Measurements from ENCODE around the gene GLB1L.

GLB1L gene

GRCh38 chr2:219250049-219250781, 5.0 kb upstream of the GLB1L start:
- Mint-ChIP-seq H3K4me1 (peaks cover 75% of the 10 kb centered on the region), H3K27me3 (no peaks in the 10 kb centered on the region), H3K9me3 (no peaks in the 10 kb centered on the region), H3K27ac (peak overlapping the region; percentile 89), H3K4me3 (peak overlapping the region; percentile 77), H3K36me3 (peaks cover 54% of the 10 kb centered on the region)
- no peak for ATAC-seq

- ATAC-seq, result peak; percentile 31
- H3K4me1 Mint-ChIP-seq, result peaks cover 75% of the 10 kb centered on the region
- peak overlapping the region; percentile 89 for H3K27ac Mint-ChIP-seq
- H3K4me3 Mint-ChIP-seq, result peak overlapping the region; percentile 77
- no peaks in the 10 kb centered on the region for H3K9me3 Mint-ChIP-seq
- peaks cover 54% of the 10 kb centered on the region for H3K36me3 Mint-ChIP-seq
- no peaks in the 10 kb centered on the region for H3K27me3 Mint-ChIP-seq
These were observed 4.1 kb upstream of the GLB1L start for GRCh38 chr2:219249203-219249980.

GRCh38 chr2:219248845-219249202, 3.6 kb upstream of the GLB1L start:
- Mint-ChIP-seq H3K27me3 (no peaks in the 10 kb centered on the region), H3K27ac (peak overlapping the region; percentile 89), H3K9me3 (no peaks in the 10 kb centered on the region), H3K36me3 (peaks cover 54% of the 10 kb centered on the region), H3K4me1 (peaks cover 75% of the 10 kb centered on the region), H3K4me3 (peak overlapping the region; percentile 77)
- no peak for ATAC-seq

GRCh38 chr2:219247678-219248642, 2.7 kb upstream of the GLB1L start:
- H3K27ac Mint-ChIP-seq, result peak overlapping the region; percentile 89
- peak overlapping the region; percentile 58 for H3K4me3 Mint-ChIP-seq
- H3K4me1 Mint-ChIP-seq, result peaks cover 72% of the 10 kb centered on the region

GRCh38 chr2:219246559-219246958, 1.3 kb upstream of the GLB1L start:
- Mint-ChIP-seq H3K9me3 (no peaks in the 10 kb centered on the region), H3K36me3 (peaks cover 38% of the 10 kb centered on the region), H3K4me3 (peak overlapping the region; percentile 58), H3K4me1 (peaks cover 58% of the 10 kb centered on the region), H3K27me3 (no peaks in the 10 kb centered on the region), H3K27ac (peak overlapping the region; percentile 89)
- ATAC-seq, result no peak

More at GRCh38 chr2:219247678-219248642, 2.7 kb upstream of the GLB1L start:
- peaks cover 49% of the 10 kb centered on the region for H3K36me3 Mint-ChIP-seq
- no peaks in the 10 kb centered on the region for H3K9me3 Mint-ChIP-seq
- ATAC-seq, result peak; percentile 68
- H3K27me3 Mint-ChIP-seq, result no peaks in the 10 kb centered on the region

GRCh38 chr2:219245899-219246230, 621 bp upstream of the GLB1L start:
- Mint-ChIP-seq H3K27me3 (no peaks in the 10 kb centered on the region), H3K9me3 (no peaks in the 10 kb centered on the region), H3K36me3 (peaks cover 31% of the 10 kb centered on the region), H3K27ac (peak overlapping the region; percentile 89), H3K4me3 (peak overlapping the region; percentile 90), H3K4me1 (peaks cover 51% of the 10 kb centered on the region)
- ATAC-seq, result no peak

GRCh38 chr2:219244789-219245147, 476 bp downstream of the GLB1L start:
- no peaks in the 10 kb centered on the region for H3K9me3 Mint-ChIP-seq
- peaks cover 21% of the 10 kb centered on the region for H3K36me3 Mint-ChIP-seq
- no peak for ATAC-seq
- peak overlapping the region; percentile 90 for H3K4me3 Mint-ChIP-seq
- no peaks in the 10 kb centered on the region for H3K27me3 Mint-ChIP-seq
- H3K27ac Mint-ChIP-seq, result peak overlapping the region; percentile 89
- peaks cover 40% of the 10 kb centered on the region for H3K4me1 Mint-ChIP-seq

GRCh38 chr2:219243291-219243761, 1.9 kb downstream of the GLB1L start:
- H3K27ac Mint-ChIP-seq, result no peak overlapping the region
- H3K4me3 Mint-ChIP-seq, result peak overlapping the region; percentile 47
- peaks cover 26% of the 10 kb centered on the region for H3K4me1 Mint-ChIP-seq
- no peaks in the 10 kb centered on the region for H3K9me3 Mint-ChIP-seq
- no peak for ATAC-seq
- peaks cover 13% of the 10 kb centered on the region for H3K36me3 Mint-ChIP-seq
- H3K27me3 Mint-ChIP-seq, result no peaks in the 10 kb centered on the region

- H3K4me1 Mint-ChIP-seq, result peaks cover 9% of the 10 kb centered on the region
- no peaks in the 10 kb centered on the region for H3K27me3 Mint-ChIP-seq
- no peak for ATAC-seq
- no peaks in the 10 kb centered on the region for H3K9me3 Mint-ChIP-seq
- H3K4me3 Mint-ChIP-seq, result no peak overlapping the region
- H3K27ac Mint-ChIP-seq, result no peak overlapping the region
- peaks cover 59% of the 10 kb centered on the region for H3K36me3 Mint-ChIP-seq
These were observed 10.9 kb downstream of the GLB1L start for GRCh38 chr2:219234331-219234730.

GRCh38 chr2:219230059-219230540, 15.1 kb downstream of the GLB1L start:
- peaks cover 42% of the 10 kb centered on the region for H3K36me3 Mint-ChIP-seq
- H3K4me3 Mint-ChIP-seq, result peak overlapping the region; percentile 99
- H3K27ac Mint-ChIP-seq, result peak overlapping the region; percentile 95
- peaks cover 41% of the 10 kb centered on the region for H3K4me1 Mint-ChIP-seq
- H3K27me3 Mint-ChIP-seq, result no peaks in the 10 kb centered on the region
- no peaks in the 10 kb centered on the region for H3K9me3 Mint-ChIP-seq
- ATAC-seq, result peak; percentile 29

- Mint-ChIP-seq H3K9me3 (no peaks in the 10 kb centered on the region), H3K27me3 (no peaks in the 10 kb centered on the region), H3K27ac (peak within 1 kb of the TSS; percentile 95), H3K36me3 (peaks cover 42% of the 10 kb centered on the region), H3K4me3 (peak within 1 kb of the TSS; percentile 99), H3K4me1 (peaks cover 47% of the 10 kb centered on the region)
- ATAC-seq, result peak; percentile 100
These were observed 15.8 kb downstream of the GLB1L start, which contains the start of the genes ANKZF1 and ATG9A for GRCh38 chr2:219229305-219230058. ANKZF1 (plus strand) TSS chr2:219229806; CDS start chr2:219230258, 452 bp downstream. ATG9A (minus strand) TSS chr2:219229636; CDS start chr2:219228024, 1,612 bp downstream.

- Mint-ChIP-seq H3K9me3 (no peaks in the 10 kb centered on the region), H3K4me1 (peaks cover 47% of the 10 kb centered on the region), H3K4me3 (peak overlapping the region; percentile 99), H3K36me3 (peaks cover 42% of the 10 kb centered on the region), H3K27me3 (no peaks in the 10 kb centered on the region), H3K27ac (peak overlapping the region; percentile 95)
- no peak for ATAC-seq
These were observed 16.3 kb downstream of the GLB1L start for GRCh38 chr2:219228911-219229304.

- Mint-ChIP-seq H3K27ac (peak overlapping the region; percentile 95), H3K9me3 (no peaks in the 10 kb centered on the region), H3K27me3 (no peaks in the 10 kb centered on the region), H3K4me1 (peaks cover 47% of the 10 kb centered on the region), H3K36me3 (peaks cover 42% of the 10 kb centered on the region), H3K4me3 (peak overlapping the region; percentile 99)
- no peak for ATAC-seq
These were observed 17.0 kb downstream of the GLB1L start for GRCh38 chr2:219228041-219228910.
